NCI-H82 (cell line): ENCODE data around the gene MEN1.

Source experiments
- DNase-seq: peaks from one replicate; lab custom pipeline; 2025; lab: John Stamatoyannopoulos, UW

Gene MEN1

DNA sequence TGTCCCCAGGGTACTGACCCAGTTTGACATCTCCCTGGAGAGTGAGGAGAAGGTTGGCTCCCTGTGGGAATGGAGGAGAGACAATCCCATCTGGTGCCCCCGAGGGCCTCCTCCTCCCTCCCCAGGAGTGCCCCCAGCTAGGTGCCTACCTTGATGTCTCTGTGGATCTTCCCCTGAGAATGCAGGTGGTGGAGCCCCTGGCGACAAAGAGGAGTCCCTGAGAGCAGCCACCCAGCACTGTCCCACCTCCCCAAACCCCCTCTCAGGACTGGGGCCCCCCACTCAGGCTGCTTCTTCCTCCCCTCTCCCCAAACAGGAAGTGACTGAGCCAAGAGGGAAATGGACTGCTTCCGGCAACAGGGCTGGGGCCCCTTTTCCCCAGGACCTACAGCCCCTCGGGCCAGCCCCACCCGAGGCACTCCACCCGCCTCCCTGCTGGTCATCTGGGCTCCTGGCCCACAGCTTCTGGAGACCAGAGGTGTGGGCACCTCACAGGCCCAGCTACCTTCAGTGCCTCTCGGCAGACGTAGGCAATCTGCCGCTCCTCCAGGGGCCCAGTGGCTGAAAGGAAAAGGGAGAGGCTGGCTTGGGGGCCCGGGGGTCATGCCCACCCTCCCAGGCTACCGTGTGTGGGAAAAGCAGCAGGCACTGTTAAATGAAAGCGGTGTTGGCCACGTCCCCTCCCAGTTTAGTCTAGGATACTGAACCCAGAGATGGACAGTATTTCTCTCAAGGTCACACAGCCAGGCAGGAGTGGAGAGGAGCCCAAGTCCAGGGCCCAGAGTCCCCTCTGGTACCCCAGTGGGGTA is 8.6 kb downstream of the MEN1 start:
- no peak for DNase-seq

DNA sequence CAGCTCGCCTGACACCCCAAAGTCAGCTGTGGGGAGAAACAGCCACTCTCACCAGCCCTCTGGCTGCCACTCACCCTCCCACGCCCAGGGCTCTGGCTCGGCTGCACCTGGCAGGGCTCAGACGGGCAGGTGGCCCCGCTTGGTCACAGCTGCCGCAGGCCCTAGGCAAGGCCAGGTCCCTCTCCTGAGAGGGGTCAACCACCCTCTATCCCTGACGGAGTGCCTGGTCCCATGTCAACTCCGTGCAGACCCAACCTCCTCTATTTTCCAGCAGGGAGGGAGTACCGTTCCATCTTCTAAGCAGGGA is 9.2 kb downstream of the MEN1 start:
- no peak for DNase-seq

DNA sequence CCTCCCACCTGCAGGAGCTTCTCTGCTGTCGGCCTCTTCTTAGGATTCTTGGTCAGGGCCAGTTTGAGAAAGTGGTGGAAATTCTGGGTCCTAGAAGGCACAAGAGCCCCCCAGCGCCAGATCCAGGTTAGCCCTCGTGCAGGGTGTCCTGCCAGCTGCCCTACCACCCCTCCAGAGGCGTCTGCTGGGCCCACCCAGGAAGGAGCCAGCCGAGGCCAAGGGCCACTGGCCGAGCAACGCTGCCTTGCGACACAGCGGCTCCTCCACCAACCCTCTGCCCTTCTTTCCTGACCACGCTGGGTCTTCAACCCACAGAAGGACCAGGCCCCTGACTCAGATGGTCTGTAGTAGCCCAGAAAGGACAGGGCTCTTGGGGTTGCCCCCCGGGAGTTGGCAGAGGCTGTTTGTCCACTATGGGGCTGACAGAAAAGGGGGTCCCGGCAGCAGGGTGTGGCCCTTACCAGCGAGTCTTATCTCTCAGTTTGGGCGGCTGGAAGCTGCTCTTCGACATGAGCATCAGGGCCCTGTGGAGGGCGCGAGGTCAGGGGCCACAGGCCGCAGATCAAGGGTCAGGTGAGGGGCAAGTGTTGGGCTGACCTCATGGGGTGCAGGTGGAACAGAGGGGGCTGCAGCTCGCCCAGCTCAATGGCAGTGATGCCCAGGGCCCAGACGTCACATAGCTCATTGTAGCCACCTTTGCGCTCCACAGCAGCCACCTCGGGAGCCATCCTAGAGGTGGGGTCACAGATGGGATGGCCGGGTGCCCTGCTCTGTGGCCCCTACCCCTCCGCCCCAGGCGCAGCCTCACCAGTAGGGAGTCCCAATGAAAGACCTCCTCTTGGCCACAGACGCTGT is 9.8 kb downstream of the MEN1 start:
- DNase-seq, result no peak

DNA sequence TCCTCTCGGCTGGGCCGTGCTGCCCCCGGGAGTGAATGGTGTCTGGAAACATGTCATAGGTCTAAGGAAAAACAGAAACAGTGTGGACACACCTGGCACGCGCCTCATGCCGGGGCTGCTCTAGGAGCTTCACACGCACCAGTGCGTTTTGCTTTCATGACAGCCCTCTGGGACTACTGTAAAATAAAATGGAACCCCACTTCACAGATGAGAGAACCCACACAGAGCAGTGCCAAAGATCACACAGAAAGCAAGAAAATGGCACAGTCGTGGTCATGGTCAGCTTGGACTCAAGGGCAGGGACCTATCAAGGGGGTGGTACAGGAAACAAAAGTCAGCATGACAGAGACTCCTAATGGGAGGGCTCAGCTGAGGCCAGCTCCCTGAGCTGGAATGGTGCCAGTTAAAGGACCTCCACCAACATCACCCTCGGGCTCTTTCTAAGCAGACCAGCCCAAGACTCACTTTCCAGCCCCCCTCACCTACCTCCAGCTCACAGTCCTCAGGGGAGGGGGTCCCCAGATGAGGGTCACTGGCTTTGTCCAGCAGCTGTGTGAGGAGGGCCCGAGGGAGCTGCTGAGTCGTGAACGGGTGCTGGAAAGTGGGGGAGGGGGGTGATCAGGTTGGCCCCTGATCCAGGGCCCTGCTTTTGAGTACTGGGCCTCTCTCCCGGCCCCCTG is 10.6 kb downstream of the MEN1 start:
- peak; percentile 14 for DNase-seq

DNA sequence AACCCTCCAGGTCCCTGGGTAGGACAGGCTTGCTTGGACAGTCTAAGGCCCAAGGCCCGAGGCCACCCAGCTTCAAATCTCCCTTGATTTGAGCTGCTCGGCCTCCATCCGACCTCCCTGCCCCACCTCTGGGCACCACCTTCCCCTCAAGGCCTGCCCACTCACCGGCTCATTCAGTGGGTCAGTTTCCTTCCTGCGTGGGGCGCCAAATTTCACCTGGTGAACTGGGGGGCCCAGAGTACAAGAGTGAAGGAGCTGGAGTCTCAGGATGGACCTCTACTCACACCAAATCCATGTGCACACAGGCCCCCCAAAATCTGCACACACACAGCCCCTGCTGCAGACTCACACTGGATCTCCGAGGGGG is 11.1 kb downstream of the MEN1 start:
- no peak for DNase-seq

DNA sequence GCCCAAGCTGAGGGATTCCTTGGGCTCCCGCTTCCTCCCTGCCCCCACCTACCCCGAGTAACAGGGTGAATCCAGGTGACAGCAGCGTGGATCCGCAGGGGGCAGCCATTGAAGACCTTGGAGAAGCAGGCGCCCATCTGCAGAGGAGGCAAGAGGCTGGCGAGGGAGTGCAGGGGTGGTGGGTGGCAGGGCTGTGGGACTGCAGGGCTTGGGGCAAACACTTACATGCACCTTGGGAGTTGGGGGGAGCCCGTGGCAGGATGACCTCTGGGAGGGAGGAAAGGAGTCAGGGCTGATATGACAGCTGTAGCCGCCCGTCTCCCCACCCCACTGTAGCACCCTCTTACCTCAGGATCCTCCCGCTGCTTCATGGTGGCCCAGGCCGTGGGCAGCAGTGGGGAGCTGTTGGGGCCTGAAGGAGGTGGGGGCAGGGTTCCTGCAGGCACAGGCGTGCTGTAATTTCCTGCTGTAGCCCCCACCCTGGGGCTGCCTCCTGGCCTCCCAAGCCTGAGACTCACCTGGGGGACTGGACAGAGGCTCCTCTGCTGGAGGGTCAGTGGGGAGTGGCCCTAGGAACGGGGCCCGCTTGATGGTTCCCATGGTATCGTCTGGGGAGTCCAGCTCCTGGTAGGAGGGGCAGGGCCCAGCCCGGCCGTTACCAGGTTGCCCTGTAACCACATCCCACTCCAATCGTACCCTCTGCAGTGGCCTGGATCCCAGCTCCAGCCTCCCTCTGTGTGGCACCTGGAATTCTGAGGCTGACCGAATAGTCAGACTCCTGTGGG is 13.4 kb downstream of the MEN1 start:
- no peak for DNase-seq

DNA sequence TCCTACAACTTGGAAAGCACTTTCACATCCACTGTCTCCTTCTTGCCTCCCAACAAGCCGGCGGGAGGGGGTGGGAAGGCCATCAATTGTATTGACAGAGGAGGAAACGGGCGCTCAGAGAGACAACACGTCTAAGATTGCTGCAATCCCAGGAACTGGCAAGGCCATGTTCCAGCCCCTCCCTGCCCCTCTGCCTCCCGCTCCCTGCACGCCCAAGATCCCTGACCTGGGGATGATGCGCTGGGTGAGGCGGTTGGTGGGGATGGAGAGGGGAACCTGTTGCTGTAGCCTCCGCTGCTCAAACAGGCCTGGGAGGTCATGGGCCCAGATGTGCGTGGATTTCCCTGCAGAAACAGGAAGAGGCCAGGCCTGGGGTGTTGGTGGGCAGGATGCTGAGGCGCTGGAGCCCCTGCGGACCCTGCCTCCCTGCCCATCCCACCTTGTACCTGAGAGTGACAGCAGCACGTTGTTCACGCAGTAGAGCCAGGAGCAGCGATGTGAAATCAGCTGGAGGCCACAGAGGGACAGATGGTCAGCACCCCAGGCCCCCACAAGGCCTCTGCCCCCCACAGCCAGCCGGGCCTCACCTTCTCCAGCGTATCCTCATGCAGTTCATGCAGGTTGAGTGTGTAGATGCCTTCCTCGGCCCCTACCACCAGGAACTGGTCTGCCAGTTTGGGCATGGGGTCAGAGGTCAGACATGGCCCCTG is 14.1 kb downstream of the MEN1 start:
- DNase-seq, result no peak

DNA sequence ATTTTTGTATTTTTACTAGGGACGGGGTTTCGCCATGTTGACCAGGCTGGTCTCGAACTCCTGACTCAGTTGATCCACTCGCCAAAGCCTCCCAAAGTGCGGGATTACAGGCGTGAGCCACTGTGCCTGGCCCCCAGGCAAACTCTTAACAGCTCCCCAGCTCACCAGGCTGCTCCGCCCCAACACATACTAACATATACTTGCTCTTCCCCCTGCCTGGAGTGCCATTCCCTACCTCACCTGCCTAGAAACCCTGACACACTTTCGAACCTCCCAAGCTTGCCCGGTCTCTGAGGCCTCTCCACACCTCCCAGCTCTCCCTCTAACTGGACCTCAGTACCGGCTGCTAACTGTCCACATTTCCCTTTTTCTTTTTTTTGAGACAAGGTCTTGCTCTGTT is 15.8 kb downstream of the MEN1 start:
- DNase-seq, result no peak

DNA sequence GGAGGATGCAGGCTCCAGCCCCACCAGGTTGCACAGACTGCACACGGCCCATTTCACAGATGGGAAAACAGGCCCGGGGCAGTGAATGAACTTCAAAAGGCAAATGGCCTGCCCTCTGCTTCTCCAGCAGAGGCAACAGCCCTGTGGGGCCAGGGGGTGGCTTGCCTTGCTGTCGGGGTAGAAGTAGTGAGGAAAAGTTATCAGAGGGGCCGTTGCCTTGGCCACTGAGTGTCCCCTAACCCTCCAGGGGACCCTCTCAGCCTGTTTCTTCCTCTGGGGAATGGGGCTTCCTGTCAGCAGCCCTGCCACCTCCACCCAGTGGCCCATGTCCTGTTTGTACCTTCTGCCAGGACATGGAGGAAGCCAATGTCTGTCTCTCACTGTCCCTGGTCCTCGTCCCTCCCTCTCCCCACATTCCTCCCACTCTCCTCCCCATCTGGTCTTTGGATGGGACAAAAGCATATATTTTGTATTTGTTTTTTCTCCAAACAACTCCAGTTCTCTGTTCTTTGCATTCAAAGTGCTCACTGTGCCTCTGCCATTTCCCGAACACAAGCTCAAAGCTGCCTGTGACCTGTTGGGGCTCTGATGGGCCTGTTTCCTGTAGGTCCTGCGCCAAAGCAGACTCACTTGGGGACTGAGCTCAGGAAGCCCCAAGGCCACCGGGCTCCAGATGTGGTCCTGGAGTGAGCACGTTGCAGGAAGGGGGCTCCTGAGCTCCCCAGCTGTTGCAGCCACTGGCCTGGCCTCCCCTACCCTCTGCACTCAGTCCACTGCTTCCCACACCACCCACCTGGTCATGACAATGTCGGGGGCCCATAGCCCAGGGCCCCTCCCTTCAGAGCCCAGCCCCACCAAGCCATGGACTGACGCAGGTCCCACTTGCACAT is 16.8 kb downstream of the MEN1 start:
- DNase-seq, result no peak

DNA sequence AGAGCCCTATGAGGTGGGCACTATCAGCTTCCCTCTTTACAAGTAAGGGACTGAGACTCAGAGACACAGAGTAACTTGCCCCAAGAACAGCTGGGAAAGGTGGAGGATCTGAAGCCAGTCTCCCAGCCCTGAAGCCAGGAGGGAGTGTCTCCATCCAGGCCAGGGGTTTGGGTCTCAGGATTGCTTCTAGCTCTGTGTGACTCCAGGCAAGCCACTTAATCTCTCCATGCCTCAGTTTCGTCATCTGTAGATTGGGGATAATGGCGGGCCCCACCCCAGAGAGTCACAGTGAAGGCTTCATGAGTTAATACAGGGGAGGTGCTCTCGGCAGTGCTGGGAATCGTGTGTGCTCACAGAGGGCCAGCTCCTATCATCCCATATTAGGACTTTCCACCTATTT is 17.9 kb downstream of the MEN1 start:
- no peak for DNase-seq

DNA sequence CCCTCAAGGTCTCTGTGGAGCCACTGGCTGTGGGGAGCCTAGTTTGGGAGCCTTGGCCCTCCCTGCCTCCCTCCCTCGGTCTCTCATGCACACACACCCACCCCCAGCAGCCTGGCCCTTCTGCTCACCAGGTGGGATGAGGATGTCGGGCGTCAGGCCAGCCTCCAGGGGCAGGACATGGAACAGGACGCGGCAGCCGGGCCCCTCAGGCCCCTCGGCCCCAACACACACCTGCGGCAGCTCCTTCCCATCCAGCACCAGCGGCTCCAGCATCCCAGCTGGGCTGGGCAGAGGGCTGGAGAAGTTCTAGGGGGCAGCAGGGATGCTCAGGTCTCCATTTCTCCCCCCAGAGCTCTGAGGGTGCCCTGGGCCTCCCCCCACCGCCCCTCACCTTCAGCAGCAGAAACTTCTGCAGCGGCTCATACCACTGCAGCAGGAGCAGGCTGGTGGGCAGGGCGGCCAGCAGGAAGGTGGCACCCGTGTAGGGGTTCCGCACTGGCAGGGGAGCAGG is 18.5 kb downstream of the MEN1 start:
- no peak for DNase-seq

DNA sequence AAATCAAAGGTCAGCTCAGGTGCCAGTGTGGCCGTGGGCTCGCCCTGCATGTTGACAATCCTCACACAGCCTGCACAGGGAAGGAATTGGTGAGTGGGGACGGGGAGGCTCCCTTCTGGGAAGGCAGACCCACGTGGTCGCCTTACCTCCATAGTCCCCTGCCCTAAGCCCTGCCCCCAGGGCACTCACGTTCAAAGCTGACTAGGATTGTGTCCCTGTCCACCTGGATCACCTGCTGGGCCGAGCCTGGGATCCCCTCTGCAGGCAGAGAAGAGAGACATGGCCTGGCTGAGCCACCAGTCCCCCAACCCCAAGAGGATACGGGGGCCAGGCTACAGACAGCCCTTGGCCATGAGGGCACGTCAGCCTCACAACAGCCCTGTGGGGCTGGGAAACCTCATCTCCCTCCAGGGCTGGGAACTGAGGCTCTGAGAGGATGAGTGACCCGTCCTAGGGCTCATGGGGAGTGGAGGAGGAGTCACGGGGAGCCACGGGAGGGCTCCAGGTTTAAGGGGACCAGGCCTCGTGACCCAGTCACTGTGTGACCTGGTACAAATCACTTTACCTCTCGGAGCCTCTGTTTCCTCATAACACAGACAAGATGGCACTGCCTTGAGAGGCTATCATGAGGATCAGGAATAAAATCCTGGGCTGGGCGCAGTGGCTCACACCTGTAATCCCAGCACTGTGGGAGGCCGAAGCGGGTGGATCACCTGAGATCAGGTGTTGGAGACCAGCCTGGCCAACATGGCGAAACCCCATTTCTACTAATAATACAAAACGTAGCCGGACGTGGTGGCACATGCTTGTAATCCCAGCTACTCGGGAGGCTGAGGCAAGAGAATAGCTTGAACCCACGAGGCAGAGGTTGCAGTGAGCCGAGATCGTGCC is 19.9 kb downstream of the MEN1 start:
- no peak for DNase-seq

DNA sequence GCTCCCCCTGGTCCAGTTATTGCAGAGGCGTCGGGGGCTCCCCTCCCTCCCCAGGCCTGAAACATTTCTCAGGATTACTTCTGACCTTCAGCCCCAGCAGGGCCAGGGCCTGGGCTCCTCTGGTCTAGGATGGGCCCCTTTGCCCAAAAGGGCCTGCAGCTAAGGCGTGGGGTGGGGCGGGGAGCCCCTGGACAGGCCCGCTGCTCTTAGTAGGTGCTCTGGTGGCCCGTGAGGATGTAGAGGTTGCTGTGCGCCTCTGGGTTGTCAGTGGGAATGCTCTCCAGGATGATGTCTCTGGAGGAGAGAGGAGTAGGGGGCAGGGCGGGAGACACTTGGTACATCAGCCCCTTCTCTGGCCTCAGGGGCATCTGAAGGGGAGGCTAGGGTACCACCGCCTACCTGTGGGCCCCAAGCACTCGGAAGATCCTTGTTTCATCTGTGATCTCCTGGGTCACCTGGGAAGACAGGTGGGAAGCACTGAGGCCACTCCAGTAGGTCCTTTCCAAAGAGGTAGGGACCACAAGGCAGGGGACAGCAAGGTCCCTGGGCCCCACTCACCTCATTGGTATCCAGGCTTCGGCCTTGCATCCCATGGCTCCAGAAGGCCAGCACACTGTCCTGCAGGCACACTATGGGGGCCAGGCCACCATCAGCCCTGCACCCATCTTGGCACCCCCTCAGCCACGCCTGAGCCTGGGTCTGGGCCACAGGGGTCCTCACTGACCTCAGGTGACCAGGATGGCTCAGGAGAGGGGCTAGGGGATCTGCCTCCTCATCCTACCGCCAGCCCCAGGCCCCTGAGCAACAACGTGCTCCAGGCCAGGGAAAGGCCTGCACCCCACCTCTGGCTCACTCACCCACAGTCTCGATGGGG is 20.8 kb downstream of the MEN1 start:
- DNase-seq, result no peak

DNA sequence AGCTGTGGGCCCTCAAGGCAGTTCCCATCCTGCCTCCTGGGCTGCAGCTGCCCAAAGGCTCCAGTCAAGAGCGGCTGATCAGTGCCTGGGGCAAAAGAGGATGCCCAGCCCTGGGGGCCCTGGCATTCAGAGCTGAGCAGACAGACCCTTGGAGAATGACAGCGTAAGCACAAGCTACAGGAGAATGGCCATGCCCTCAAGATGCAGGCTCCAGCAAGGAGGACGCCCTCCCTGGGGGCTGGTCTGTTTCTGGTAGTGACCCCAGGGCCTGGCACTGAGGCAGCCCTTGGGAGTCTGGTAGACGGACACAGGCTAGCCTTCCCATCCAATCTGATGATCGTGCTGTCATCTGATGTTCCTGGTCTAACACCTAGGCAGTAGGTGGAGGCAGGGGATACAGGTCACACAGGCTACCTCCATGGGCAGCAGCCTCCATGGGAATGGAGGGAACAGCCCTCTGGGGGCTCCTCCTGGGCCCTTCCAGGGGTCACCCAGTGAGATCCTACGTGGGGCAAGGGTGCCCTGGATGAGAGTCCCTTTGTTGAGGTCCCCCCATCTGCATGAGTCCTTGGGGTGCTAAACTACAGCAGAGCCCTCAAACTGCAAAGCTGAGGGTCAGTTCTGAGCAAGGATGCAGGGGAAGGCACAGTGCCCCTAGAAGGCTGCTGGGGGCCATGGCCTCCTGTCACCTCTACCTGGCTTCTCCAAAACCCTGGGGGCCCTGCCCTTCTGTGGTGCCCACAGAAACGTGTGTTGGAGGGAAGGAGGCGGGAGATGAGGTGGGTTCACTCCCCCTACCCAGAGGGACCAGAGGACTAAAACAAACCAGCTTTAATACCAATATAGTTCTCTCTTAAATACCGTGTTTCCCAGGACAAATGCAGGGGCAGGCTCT is 21.8 kb downstream of the MEN1 start:
- DNase-seq, result no peak

DNA sequence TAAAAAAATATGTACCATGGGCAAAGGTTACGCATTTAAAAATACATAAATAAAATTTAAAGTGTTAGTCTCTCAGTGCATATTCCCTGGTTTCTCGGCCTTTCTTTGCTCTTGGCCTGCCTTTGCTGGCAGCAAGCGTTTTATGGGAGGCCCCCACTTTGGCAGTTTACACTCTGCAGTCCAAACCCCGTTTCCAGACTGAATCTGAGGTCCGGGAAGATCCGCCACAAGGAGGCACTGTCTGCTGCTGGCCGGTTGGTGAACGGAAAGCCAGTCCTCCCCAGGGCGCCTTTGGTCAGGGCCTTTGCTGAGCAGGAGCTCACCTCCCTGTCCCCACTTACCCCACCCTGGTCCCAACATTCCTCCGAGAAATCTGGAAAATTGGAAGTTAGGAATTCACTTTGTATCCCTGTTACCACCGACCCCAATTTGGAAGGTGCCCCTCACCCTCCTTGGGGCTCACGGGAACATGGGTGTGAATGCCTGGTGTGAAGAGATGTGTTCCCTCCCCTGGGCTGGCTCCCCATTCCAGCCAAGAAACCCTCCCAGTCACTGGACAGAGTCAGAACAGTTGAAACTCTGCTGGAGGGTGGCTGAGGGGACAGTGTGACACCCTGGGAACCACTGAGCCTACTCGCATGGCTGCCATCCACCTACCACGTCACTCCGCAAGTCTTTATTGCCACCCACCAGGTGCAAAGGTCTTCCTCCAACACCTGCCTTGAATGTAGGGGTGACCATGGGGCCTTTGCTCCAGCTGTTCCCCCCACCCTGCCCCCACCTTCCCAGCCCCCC is 22.6 kb downstream of the MEN1 start:
- peak; percentile 55 for DNase-seq

DNA sequence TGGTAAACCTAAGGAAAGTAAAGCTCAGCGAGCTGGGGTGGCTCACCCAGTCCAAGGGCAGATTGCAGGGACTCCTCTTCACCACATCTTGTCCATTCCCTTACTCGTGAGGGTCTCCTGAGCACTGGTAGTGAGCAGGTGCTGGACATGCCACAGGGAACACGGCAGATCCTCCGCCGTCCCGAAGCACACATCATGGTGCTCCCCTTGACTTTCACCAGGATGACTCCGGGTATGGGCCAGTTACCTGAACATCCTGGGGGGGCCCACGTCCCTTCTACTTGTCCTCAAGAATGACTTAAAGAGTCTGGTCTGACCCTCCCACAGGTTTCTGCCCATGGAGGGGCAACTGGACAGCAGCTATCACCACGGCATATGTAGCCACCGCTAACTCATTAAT is 24.0 kb downstream of the MEN1 start:
- no peak for DNase-seq
